Measurements from ENCODE around the gene SPTBN5. TPM values are rescaled to one million over a fixed set of nuclear protein-coding genes. Genes with fewer than 3 reads are reported as not detected.

The SPTBN5 gene
- total RNA-seq, 3 donors from 2014 or later (not counting 1 experiment from before 2014, with no cell fraction given), result 4.1 to 6.0 (median 5.2) TPM

- ATAC-seq, result no peak
- no peak overlapping the region for H3K4me3 Mint-ChIP-seq
- Histone ChIP-seq H3K9me3 (ENCODE audit: control insufficient read depth, insufficient read depth, low read length) (no peaks in the 10 kb centered on the region), H3K27me3 (ENCODE audit: control insufficient read depth, insufficient read depth, low read length) (no peaks in the 10 kb centered on the region), H3K27ac (ENCODE audit: low read length) (no peak overlapping the region), H3K36me3 (ENCODE audit: control insufficient read depth, insufficient read depth, low read length) (no peaks in the 10 kb centered on the region), H3K4me3 (ENCODE audit: low read length) (no peak overlapping the region), H3K4me1 (ENCODE audit: control insufficient read depth, insufficient read depth, low read length) (peaks cover 12% of the 10 kb centered on the region)
- intact Hi-C loops (cut with micrococcal nuclease), result no loop called here
- no peaks in the 10 kb centered on the region for H3K36me3 Mint-ChIP-seq
- H3K27ac Mint-ChIP-seq, result no peak overlapping the region
- no peaks in the 10 kb centered on the region for H3K9me3 Mint-ChIP-seq
- DNase-seq, result no peak
- TF ChIP-seq, protein P1, sequence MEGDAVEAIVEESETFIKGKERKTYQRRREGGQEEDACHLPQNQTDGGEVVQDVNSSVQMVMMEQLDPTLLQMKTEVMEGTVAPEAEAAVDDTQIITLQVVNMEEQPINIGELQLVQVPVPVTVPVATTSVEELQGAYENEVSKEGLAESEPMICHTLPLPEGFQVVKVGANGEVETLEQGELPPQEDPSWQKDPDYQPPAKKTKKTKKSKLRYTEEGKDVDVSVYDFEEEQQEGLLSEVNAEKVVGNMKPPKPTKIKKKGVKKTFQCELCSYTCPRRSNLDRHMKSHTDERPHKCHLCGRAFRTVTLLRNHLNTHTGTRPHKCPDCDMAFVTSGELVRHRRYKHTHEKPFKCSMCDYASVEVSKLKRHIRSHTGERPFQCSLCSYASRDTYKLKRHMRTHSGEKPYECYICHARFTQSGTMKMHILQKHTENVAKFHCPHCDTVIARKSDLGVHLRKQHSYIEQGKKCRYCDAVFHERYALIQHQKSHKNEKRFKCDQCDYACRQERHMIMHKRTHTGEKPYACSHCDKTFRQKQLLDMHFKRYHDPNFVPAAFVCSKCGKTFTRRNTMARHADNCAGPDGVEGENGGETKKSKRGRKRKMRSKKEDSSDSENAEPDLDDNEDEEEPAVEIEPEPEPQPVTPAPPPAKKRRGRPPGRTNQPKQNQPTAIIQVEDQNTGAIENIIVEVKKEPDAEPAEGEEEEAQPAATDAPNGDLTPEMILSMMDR (IDR thresholded peaks at IDR 0.05), result no peak
- 94% methylated on average over 10 of the region's 10 CpGs for WGBS (ENCODE audit: insufficient coverage)
- H3K4me1 Mint-ChIP-seq, result peaks cover 6 to 16% of the 10 kb centered on the region in 2 donors
- H3K27me3 Mint-ChIP-seq (ENCODE audit: low read depth in 2 of 2), result peaks cover 10 to 13% of the 10 kb centered on the region in 2 donors
Observed at GRCh38 chr15:41878355-41878699, 15.5 kb downstream of the SPTBN5 start.

- Mint-ChIP-seq H3K36me3 (no peaks in the 10 kb centered on the region), H3K4me1 (peaks cover 6 to 16% of the 10 kb centered on the region in 2 donors), H3K27me3 (ENCODE audit: low read depth in 2 of 2) (peaks cover 10 to 13% of the 10 kb centered on the region in 2 donors), H3K4me3 (no peak overlapping the region), H3K27ac (no peak overlapping the region), H3K9me3 (no peaks in the 10 kb centered on the region)
- Histone ChIP-seq H3K36me3 (ENCODE audit: control insufficient read depth, insufficient read depth, low read length) (no peaks in the 10 kb centered on the region), H3K4me1 (ENCODE audit: control insufficient read depth, insufficient read depth, low read length) (peaks cover 12% of the 10 kb centered on the region), H3K9me3 (ENCODE audit: control insufficient read depth, insufficient read depth, low read length) (no peaks in the 10 kb centered on the region), H3K4me3 (ENCODE audit: low read length) (no peak overlapping the region), H3K27me3 (ENCODE audit: control insufficient read depth, insufficient read depth, low read length) (no peaks in the 10 kb centered on the region), H3K27ac (ENCODE audit: low read length) (no peak overlapping the region)
- TF ChIP-seq, protein P1 (IDR thresholded peaks at IDR 0.05), result no peak
- intact Hi-C loops (cut with micrococcal nuclease), result no loop called here
- DNase-seq (no peak), ATAC-seq (no peak)
- WGBS (ENCODE audit: insufficient coverage), result 85% methylated on average over 13 of the region's 13 CpGs
Observed at GRCh38 chr15:41877631-41878354, 16.1 kb downstream of the SPTBN5 start.

GRCh38 chr15:41876689-41877088 lies 17.2 kb downstream of the SPTBN5 start:
- Histone ChIP-seq H3K4me3 (ENCODE audit: low read length) (no peak overlapping the region), H3K27me3 (ENCODE audit: control insufficient read depth, insufficient read depth, low read length) (no peaks in the 10 kb centered on the region), H3K36me3 (ENCODE audit: control insufficient read depth, insufficient read depth, low read length) (no peaks in the 10 kb centered on the region), H3K27ac (ENCODE audit: low read length) (no peak overlapping the region), H3K4me1 (ENCODE audit: control insufficient read depth, insufficient read depth, low read length) (peaks cover 6% of the 10 kb centered on the region), H3K9me3 (ENCODE audit: control insufficient read depth, insufficient read depth, low read length) (no peaks in the 10 kb centered on the region)
- H3K27ac Mint-ChIP-seq, result no peak overlapping the region
- peaks cover 10 to 13% of the 10 kb centered on the region in 2 donors for H3K27me3 Mint-ChIP-seq (ENCODE audit: low read depth in 2 of 2)
- intact Hi-C loops (cut with micrococcal nuclease), result no loop called here
- no peak overlapping the region for H3K4me3 Mint-ChIP-seq
- ATAC-seq, result no peak
- 84% methylated on average over 11 of the region's 12 CpGs for WGBS (ENCODE audit: insufficient coverage)
- no peaks in the 10 kb centered on the region for H3K36me3 Mint-ChIP-seq
- TF ChIP-seq, protein P1 (IDR thresholded peaks at IDR 0.05), result no peak
- no peaks in the 10 kb centered on the region for H3K9me3 Mint-ChIP-seq
- no peak for DNase-seq
- peaks cover 6 to 16% of the 10 kb centered on the region in 2 donors for H3K4me1 Mint-ChIP-seq

- Mint-ChIP-seq H3K36me3 (no peaks in the 10 kb centered on the region), H3K4me1 (peaks cover 0 to 14% of the 10 kb centered on the region in 2 donors), H3K27ac (no peak overlapping the region), H3K4me3 (no peak overlapping the region), H3K9me3 (no peaks in the 10 kb centered on the region), H3K27me3 (ENCODE audit: low read depth in 2 of 2) (peaks cover 5 to 7% of the 10 kb centered on the region in 2 donors)
- TF ChIP-seq, protein P1 (IDR thresholded peaks at IDR 0.05), result no peak
- no peaks in the 10 kb centered on the region for H3K27me3 ChIP-seq (ENCODE audit: control insufficient read depth, insufficient read depth, low read length)
- H3K9me3 ChIP-seq (ENCODE audit: control insufficient read depth, insufficient read depth, low read length), result no peaks in the 10 kb centered on the region
- no peak overlapping the region for H3K27ac ChIP-seq (ENCODE audit: low read length)
- no peaks in the 10 kb centered on the region for H3K36me3 ChIP-seq (ENCODE audit: control insufficient read depth, insufficient read depth, low read length)
- intact Hi-C loops (cut with micrococcal nuclease), result no loop called here
- peaks cover 2% of the 10 kb centered on the region for H3K4me1 ChIP-seq (ENCODE audit: control insufficient read depth, insufficient read depth, low read length)
- DNase-seq (no peak), ATAC-seq (no peak)
- 73% methylated on average over 13 of the region's 13 CpGs for WGBS (ENCODE audit: insufficient coverage)
- no peak overlapping the region for H3K4me3 ChIP-seq (ENCODE audit: low read length)
Observed at GRCh38 chr15:41876007-41876406, 17.8 kb downstream of the SPTBN5 start.
